Hepatocyte (in vitro differentiated cells): ENCODE data around the gene IQCH. TPM values are rescaled to one million over a fixed set of nuclear protein-coding genes. Genes with fewer than 3 reads are reported as not detected.

Experiments
- DNase-seq: peaks from one replicate; pipeline ENCODE4 v3.0.0-alpha.2; 2016; ENCODE audit warnings: low spot score
- H2AFZ ChIP-seq: fragments of 200-600 bp; sonication (generic); 2 replicates; pipeline ENCODE4 v1.6.0; 2016; ENCODE audit warnings: antibody characterized with exemption, mild to moderate bottlenecking
- H3K27ac ChIP-seq: fragments of 200-600 bp; sonication (generic); 2 replicates; pipeline ENCODE4 v1.5.1; 2016; ENCODE audit warnings: mild to moderate bottlenecking
- H3K27me3 ChIP-seq: fragments of 200-600 bp; sonication (generic); 2 replicates; pipeline ENCODE4 v1.6.1; 2016
- H3K36me3 ChIP-seq: fragments of 200-600 bp; sonication (generic); replicated peaks from 2 replicates; pipeline ENCODE4 v1.5.1; 2016; ENCODE audit warnings: low read depth; ENCODE audit not compliant: insufficient read depth
- H3K4me1 ChIP-seq: fragments of 200-600 bp; sonication (generic); 2 replicates; pipeline ENCODE4 v1.5.1; 2016; ENCODE audit warnings: mild to moderate bottlenecking, moderate library complexity; ENCODE audit not compliant: insufficient read depth
- H3K4me2 ChIP-seq: fragments of 200-600 bp; sonication (generic); 2 replicates; pipeline ENCODE4 v1.6.0; 2016
- H3K4me3 ChIP-seq: fragments of 200-600 bp; sonication (generic); 2 replicates; pipeline ENCODE4 v1.5.1; 2016; ENCODE audit warnings: mild to moderate bottlenecking
- H3K79me2 ChIP-seq: fragments of 200-600 bp; sonication (generic); 2 replicates; pipeline ENCODE4 v1.6.0; 2017; ENCODE audit warnings: mild to moderate bottlenecking
- H3K9me2 ChIP-seq: fragments of 200-600 bp; sonication (generic); replicated peaks from 2 replicates; pipeline ENCODE4 v1.6.0; 2017; ENCODE audit warnings: mild to moderate bottlenecking; ENCODE audit not compliant: insufficient read depth
- H3K9me3 ChIP-seq: fragments of 200-600 bp; sonication (generic); 2 replicates; pipeline ENCODE4 v1.5.1; 2016; ENCODE audit warnings: low read depth, mild to moderate bottlenecking
- H4K20me1 ChIP-seq: fragments of 200-600 bp; sonication (generic); 2 replicates; pipeline ENCODE4 v1.6.0; 2016; ENCODE audit warnings: mild to moderate bottlenecking; ENCODE audit not compliant: insufficient read depth, poor library complexity, severe bottlenecking
- CTCF ChIP-seq: fragments of 200-600 bp; sonication (generic); IDR thresholded peaks from 2 replicates; pipeline ENCODE4 v1.5.1; 2016; ENCODE audit warnings: antibody characterized with exemption, mild to moderate bottlenecking; ENCODE audit not compliant: poor library complexity
- EZH2 ChIP-seq: fragments of 200-600 bp; sonication (generic); IDR thresholded peaks from 2 replicates; pipeline ENCODE4 v1.6.1; 2016; ENCODE audit warnings: antibody characterized with exemption, mild to moderate bottlenecking, borderline replicate concordance
- EZH2phosphoT487 ChIP-seq: fragments of 200-600 bp; sonication (generic); IDR thresholded peaks from one replicate; pipeline ENCODE4 v1.6.1; 2018; ENCODE audit warnings: antibody characterized with exemption, mild to moderate bottlenecking, low read depth, moderate library complexity; ENCODE audit not compliant: unreplicated experiment, severe bottlenecking
- WGBS: methylation state at CpG from one replicate; pipeline ENCODE4 v1.1.6; 2016; ENCODE audit warnings: low lambda C conversion rate; ENCODE audit errors: missing lambda C conversion rate; 5-methylcytosine and 5-hydroxymethylcytosine counted together
- polyA plus RNA-seq: library from polyadenylated mRNA; unstranded; fragments of >200 nt; fragmentation: Nextera tagmentation; extraction: Ambion mirVana; gene quantifications from 2 replicates; pipeline ENCODE4 v1.2.1, GENCODE V29; 2016
- total RNA-seq: library from RNA; depleted of rRNA; stranded (reverse); fragments of >200 nt; gene quantifications from 2 replicates; pipeline ENCODE4 v1.2.3, GENCODE V29; 2014

IQCH gene
- total and polyA plus RNA-seq, 2 experiments from 2014 or later = 0.76 to 1.0 TPM

- no peak overlapping the region for H2AFZ ChIP-seq
- no peak overlapping the region for H3K4me2 ChIP-seq
- H3K4me3 ChIP-seq = no peak overlapping the region
- H3K27me3 ChIP-seq = no peaks in the 10 kb centered on the region
- no peak overlapping the region for H3K27ac ChIP-seq
- H3K9me2 ChIP-seq = no peaks in the 10 kb centered on the region
- H3K79me2 ChIP-seq = peaks cover 90% of the 10 kb centered on the region
- H3K4me1 ChIP-seq = peaks cover 4% of the 10 kb centered on the region
- no peaks in the 10 kb centered on the region for H4K20me1 ChIP-seq
- no peak for DNase-seq
- H3K9me3 ChIP-seq = no peaks in the 10 kb centered on the region
- no peaks in the 10 kb centered on the region for H3K36me3 ChIP-seq
- TF ChIP-seq EZH2 (no peak), CTCF (no peak), EZH2phosphoT487 (no peak)
Measured at GRCh38 chr15:67248011-67248505, 6.5 kb upstream of the IQCH start.

- H3K27ac ChIP-seq = no peak overlapping the region
- H3K9me2 ChIP-seq = no peaks in the 10 kb centered on the region
- no peaks in the 10 kb centered on the region for H3K9me3 ChIP-seq
- TF ChIP-seq CTCF = no peak
- no peak for TF ChIP-seq EZH2
- TF ChIP-seq EZH2phosphoT487 = no peak
- DNase-seq = no peak
- no peaks in the 10 kb centered on the region for H3K27me3 ChIP-seq
- no peak overlapping the region for H3K4me2 ChIP-seq
- peaks cover 80% of the 10 kb centered on the region for H3K79me2 ChIP-seq
- peaks cover 9% of the 10 kb centered on the region for H3K4me1 ChIP-seq
- no peaks in the 10 kb centered on the region for H4K20me1 ChIP-seq
- H3K4me3 ChIP-seq = no peak overlapping the region
- no peaks in the 10 kb centered on the region for H3K36me3 ChIP-seq
- no peak overlapping the region for H2AFZ ChIP-seq
Measured at GRCh38 chr15:67249830-67250229, 4.8 kb upstream of the IQCH start.

- TF ChIP-seq CTCF (no peak), EZH2 (no peak), EZH2phosphoT487 (no peak)
- H3K79me2 ChIP-seq = peaks cover 71% of the 10 kb centered on the region
- H4K20me1 ChIP-seq = no peaks in the 10 kb centered on the region
- DNase-seq = no peak
- peaks cover 9% of the 10 kb centered on the region for H3K4me1 ChIP-seq
- H3K9me2 ChIP-seq = no peaks in the 10 kb centered on the region
- no peaks in the 10 kb centered on the region for H3K27me3 ChIP-seq
- no peak overlapping the region for H3K27ac ChIP-seq
- no peaks in the 10 kb centered on the region for H3K9me3 ChIP-seq
- H3K36me3 ChIP-seq = no peaks in the 10 kb centered on the region
- 85% methylated on average over 5 of the region's 5 CpGs for WGBS
- H3K4me3 ChIP-seq = no peak overlapping the region
- H2AFZ ChIP-seq = no peak overlapping the region
- no peak overlapping the region for H3K4me2 ChIP-seq
Measured at GRCh38 chr15:67251318-67251717, 3.3 kb upstream of the IQCH start.

GRCh38 chr15:67253101-67253500 is 1.5 kb upstream of the IQCH start:
- no peaks in the 10 kb centered on the region for H3K36me3 ChIP-seq
- H2AFZ ChIP-seq = no peak overlapping the region
- H3K4me1 ChIP-seq = peaks cover 9% of the 10 kb centered on the region
- peak overlapping the region; percentile 77 for H3K4me2 ChIP-seq
- H3K9me3 ChIP-seq = no peaks in the 10 kb centered on the region
- peaks cover 56% of the 10 kb centered on the region for H3K79me2 ChIP-seq
- no peaks in the 10 kb centered on the region for H4K20me1 ChIP-seq
- no peak overlapping the region for H3K4me3 ChIP-seq
- WGBS = 90% methylated on average over 11 of the region's 12 CpGs
- peak overlapping the region; percentile 94 for H3K27ac ChIP-seq
- DNase-seq = no peak
- TF ChIP-seq EZH2phosphoT487 (no peak), EZH2 (no peak), CTCF (no peak)
- H3K9me2 ChIP-seq = no peaks in the 10 kb centered on the region
- H3K27me3 ChIP-seq = no peaks in the 10 kb centered on the region
